Naive thymus-derived CD4-positive, alpha-beta T cell (primary cell): ENCODE results near the gene CALML5. TPM values are rescaled to one million over a fixed set of nuclear protein-coding genes. Genes with fewer than 3 reads are reported as not detected.
A peak's percentile ranks its signal among the peaks of the same experiment; 100 is the strongest.

Source experiments
- ATAC-seq: fragments of 150-1000 bp; cut with Tn5 transposase; 2 replicates; pipeline ENCODE4 v1.10.0; 2021; ENCODE audit warnings: mild to moderate bottlenecking, moderate library complexity
- CTCF ChIA-PET: fragments of 350-600 bp; sonication (Branson Sonifier 250); formaldehyde crosslinking; loops from one replicate; lab custom pipeline; 2021; ENCODE audit warnings: antibody characterized with exemption; lab: Charles Lee
- POLR2A ChIA-PET: fragments of 350-600 bp; sonication (Branson Sonifier 250); formaldehyde crosslinking; loops from one replicate; lab custom pipeline; 2021; ENCODE audit warnings: antibody characterized with exemption, inconsistent platforms; lab: Charles Lee
- DNase-seq, 9 donors: peaks; one replicate each; pipeline versions ENCODE4 v3.0.0 to v3.0.0-alpha.2; 2020 to 2022; ENCODE audit warnings: mixed read lengths in 1 of 9
- H3K27ac ChIP-seq: one replicate; pipeline ENCODE4 v1.7.0; 2013; ENCODE audit warnings: mild to moderate bottlenecking, low read depth, low read length, moderate library complexity
- H3K27me3 ChIP-seq, 2 donors: one replicate each; pipeline ENCODE4 v1.7.0; 2013; ENCODE audit warnings: low read length in 2 of 2, mild to moderate bottlenecking in 2 of 2, moderate library complexity in 2 of 2; ENCODE audit not compliant: control insufficient read depth in 2 of 2, insufficient read depth in 2 of 2
- H3K36me3 ChIP-seq, 3 experiments: 1 replicate in 2 of 3; 2 replicates in 1 of 3; pipeline ENCODE4 v1.7.0; 2013; ENCODE audit warnings: low read length in 3 of 3, mild to moderate bottlenecking in 3 of 3, moderate library complexity in 1 of 3; ENCODE audit not compliant: insufficient read depth in 3 of 3, control insufficient read depth in 2 of 3
- H3K4me1 ChIP-seq, 2 donors: one replicate each; pipeline ENCODE4 v1.7.0; 2013; ENCODE audit warnings: low read length in 2 of 2, mild to moderate bottlenecking in 2 of 2, moderate library complexity in 1 of 2; ENCODE audit not compliant: control insufficient read depth in 2 of 2, insufficient read depth in 2 of 2
- H3K4me3 ChIP-seq: 2 replicates; pipeline ENCODE4 v1.7.0; 2013; ENCODE audit warnings: mild to moderate bottlenecking, low read length
- H3K9me3 ChIP-seq, 3 experiments: 1 replicate in 2 of 3; 2 replicates in 1 of 3; pipeline ENCODE4 v1.7.0; 2013; ENCODE audit warnings: low read length in 3 of 3; ENCODE audit not compliant: control insufficient read depth in 2 of 3
- H3K27ac Mint-ChIP-seq, 9 donors: one replicate each; pipeline ENCODE4 v1.8.0; 2020 to 2022; ENCODE audit warnings: mixed read lengths in 9 of 9, mild to moderate bottlenecking in 8 of 9, moderate library complexity in 5 of 9, inconsistent platforms in 2 of 9
- H3K27me3 Mint-ChIP-seq, 5 donors: one replicate each; pipeline ENCODE4 v1.8.0; 2021 to 2022; ENCODE audit warnings: mixed read lengths in 5 of 5, mild to moderate bottlenecking in 1 of 5
- H3K36me3 Mint-ChIP-seq, 5 donors: one replicate each; pipeline ENCODE4 v1.8.0; 2020 to 2022; ENCODE audit warnings: mixed read lengths in 5 of 5, mild to moderate bottlenecking in 3 of 5, inconsistent platforms in 1 of 5
- H3K4me1 Mint-ChIP-seq, 7 donors: one replicate each; pipeline ENCODE4 v1.8.0; 2020 to 2022; ENCODE audit warnings: mixed read lengths in 7 of 7, mild to moderate bottlenecking in 3 of 7, inconsistent platforms in 1 of 7
- H3K4me3 Mint-ChIP-seq, 10 donors: one replicate each; pipeline ENCODE4 v1.8.0; 2020 to 2022; ENCODE audit warnings: mild to moderate bottlenecking in 10 of 10, mixed read lengths in 10 of 10, moderate library complexity in 6 of 10, inconsistent platforms in 2 of 10
- H3K9me3 Mint-ChIP-seq, 11 donors: one replicate each; pipeline ENCODE4 v1.8.0; 2020 to 2022; ENCODE audit warnings: mixed read lengths in 11 of 11, mild to moderate bottlenecking in 4 of 11, inconsistent platforms in 1 of 11, moderate library complexity in 1 of 11
- intact Hi-C, 2 donors: fragments of 100-400 bp; cut with micrococcal nuclease; formaldehyde crosslinking; loops; one replicate each; pipeline ENCODE4 v1.15.1; 2023
- polyA plus RNA-seq, 2 donors: library from polyadenylated mRNA; unstranded; fragments of 300-500 nt; fragmentation: Illumina TruSeq; gene quantifications; one replicate each; pipeline ENCODE4 v1.2.3, GENCODE V29; 2021
- total RNA-seq, 6 experiments: library from RNA in 5 of 6; stranded (reverse) in 5 of 6; gene quantifications; 1 replicate in 5 of 6; 2 replicates in 1 of 6; pipeline ENCODE4 v1.2.3 and lab custom pipeline; 2021 to 2026

Gene CALML5
- total and polyA plus RNA-seq, 7 experiments from 2014 or later = not detected

DNA sequence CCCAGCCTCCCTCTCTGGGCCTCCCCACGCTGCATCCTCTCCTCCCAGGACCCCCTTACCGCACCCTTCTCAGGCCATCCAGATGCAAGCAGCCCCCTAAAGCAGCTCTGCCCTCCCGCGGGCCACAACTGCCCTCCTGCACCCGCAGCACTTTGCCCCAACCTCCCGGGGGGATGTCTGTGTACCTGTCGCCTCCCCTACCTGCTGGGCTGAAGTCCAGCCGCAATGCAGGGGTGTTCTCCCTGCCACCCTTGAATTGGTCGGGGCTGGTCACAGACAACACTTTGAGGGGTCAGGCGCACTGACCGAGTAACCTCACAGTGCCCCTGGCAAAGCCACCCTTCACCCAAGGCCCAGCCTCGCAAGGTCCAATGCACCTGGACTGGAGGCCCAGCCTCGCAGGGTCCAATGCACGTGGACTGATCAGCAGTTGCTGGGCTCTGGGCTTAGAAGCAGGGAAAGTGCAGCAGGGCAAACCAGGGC lies 8.3 kb upstream of the CALML5 start:
- no peak for DNase-seq
- CTCF ChIA-PET = no interaction called here
- H3K4me3 Mint-ChIP-seq = no peak overlapping the region
- POLR2A ChIA-PET = no interaction called here
- peaks cover 0 to 9% (median 0%) of the 10 kb centered on the region in 5 donors for H3K27me3 Mint-ChIP-seq
- Histone ChIP-seq H3K4me1 (peaks cover 0 to 4% of the 10 kb centered on the region in 2 donors), H3K9me3 (no peaks in the 10 kb centered on the region), H3K4me3 (no peak overlapping the region), H3K27ac (no peak overlapping the region), H3K27me3 (no peaks in the 10 kb centered on the region), H3K36me3 (no peaks in the 10 kb centered on the region)
- peaks cover 0 to 4% (median 0%) of the 10 kb centered on the region in 5 donors for H3K36me3 Mint-ChIP-seq
- peaks cover 0 to 13% (median 7%) of the 10 kb centered on the region in 7 donors for H3K4me1 Mint-ChIP-seq
- intact Hi-C loops = no loop called here
- ATAC-seq = no peak
- no peaks in the 10 kb centered on the region for H3K9me3 Mint-ChIP-seq
- H3K27ac Mint-ChIP-seq = no peak overlapping the region

DNA sequence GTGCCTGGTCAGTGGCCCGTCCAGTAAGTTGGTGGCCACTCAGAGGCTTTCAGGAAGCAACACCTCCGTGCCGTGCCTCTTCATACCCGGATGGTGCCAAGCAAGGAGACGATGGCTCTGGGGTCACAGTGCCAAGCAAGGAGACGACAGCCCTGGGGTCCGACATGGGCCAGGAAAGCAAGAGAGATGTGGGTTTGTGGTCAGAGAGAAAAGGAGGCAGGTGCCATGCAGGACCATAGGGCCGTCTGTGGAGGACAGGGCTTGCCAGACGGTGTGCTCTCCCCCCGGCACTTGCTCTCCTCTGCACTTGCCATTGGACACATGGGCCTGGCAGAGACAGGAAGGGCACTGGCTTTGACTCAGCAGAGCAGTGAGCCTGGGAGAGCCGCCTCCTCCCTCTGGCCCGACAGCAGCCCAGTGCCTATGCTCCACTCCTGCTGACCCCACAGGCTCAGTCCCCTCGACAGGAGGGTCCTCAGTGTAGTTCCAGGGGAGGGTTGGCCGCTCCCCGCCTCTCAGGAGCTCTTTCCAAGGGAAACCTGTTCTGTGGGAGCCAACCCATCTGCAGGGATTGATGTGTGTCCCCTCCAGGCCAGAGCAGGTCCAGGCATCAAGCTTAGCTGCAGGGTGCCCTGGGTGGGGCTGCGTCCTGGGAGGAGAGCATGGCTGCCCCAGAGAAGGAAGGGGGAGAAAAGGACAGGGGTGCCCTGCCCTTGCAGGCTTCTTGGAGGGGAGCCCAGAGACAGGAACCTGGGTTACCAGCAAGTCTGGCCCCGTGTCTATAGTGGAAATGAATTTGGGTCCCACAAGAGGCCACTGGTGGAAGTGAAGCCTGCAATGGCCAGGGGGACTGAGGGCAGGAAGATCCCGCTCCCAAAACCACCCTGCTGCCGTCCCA lies 7.6 kb upstream of the CALML5 start:
- intact Hi-C loops = no loop called here
- no peaks in the 10 kb centered on the region for H3K36me3 ChIP-seq
- H3K27ac Mint-ChIP-seq = peak overlapping the region in 1 of 9 donors; percentile 14
- peaks cover 0 to 11% (median 0%) of the 10 kb centered on the region in 5 donors for H3K27me3 Mint-ChIP-seq
- CTCF ChIA-PET = no interaction called here
- H3K36me3 Mint-ChIP-seq = peaks cover 0 to under 1% (median 0%) of the 10 kb centered on the region in 5 donors
- no peaks in the 10 kb centered on the region for H3K9me3 Mint-ChIP-seq
- POLR2A ChIA-PET = no interaction called here
- H3K27me3 ChIP-seq = no peaks in the 10 kb centered on the region
- ATAC-seq (no peak), DNase-seq (no peak)
- no peak overlapping the region for H3K4me3 ChIP-seq
- H3K27ac ChIP-seq = no peak overlapping the region
- no peaks in the 10 kb centered on the region for H3K9me3 ChIP-seq
- peaks cover 0 to 6% (median under 1%) of the 10 kb centered on the region in 7 donors for H3K4me1 Mint-ChIP-seq
- no peak overlapping the region for H3K4me3 Mint-ChIP-seq
- H3K4me1 ChIP-seq = no peaks in the 10 kb centered on the region

DNA sequence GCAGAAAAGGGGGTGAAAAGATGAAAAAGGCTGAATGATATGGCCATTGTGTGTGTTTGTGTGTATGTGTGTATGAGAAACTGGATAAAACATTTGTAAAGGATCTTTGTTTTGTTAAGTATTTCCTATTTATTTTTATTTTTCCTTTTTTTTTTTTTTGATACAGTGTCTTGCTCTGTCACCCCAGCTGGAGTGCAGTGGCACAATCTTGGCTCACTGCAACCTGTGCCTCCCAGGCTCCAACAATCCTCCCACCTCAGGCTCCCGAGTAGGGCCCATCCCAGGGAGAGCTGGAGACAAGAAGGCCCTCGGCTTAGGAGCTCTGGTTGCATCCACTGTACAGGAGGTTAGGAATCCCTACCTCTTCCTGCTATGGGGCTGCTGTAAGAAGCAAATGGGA lies 6.9 kb upstream of the CALML5 start:
- Histone ChIP-seq H3K4me1 (no peaks in the 10 kb centered on the region), H3K36me3 (no peaks in the 10 kb centered on the region), H3K27me3 (no peaks in the 10 kb centered on the region), H3K9me3 (no peaks in the 10 kb centered on the region), H3K4me3 (no peak overlapping the region), H3K27ac (no peak overlapping the region)
- peak overlapping the region in 1 of 9 donors; percentile 41 for H3K27ac Mint-ChIP-seq
- intact Hi-C loops = no loop called here
- no peaks in the 10 kb centered on the region for H3K9me3 Mint-ChIP-seq
- H3K27me3 Mint-ChIP-seq = peaks cover 0 to 11% (median 0%) of the 10 kb centered on the region in 5 donors
- peaks cover 0 to 6% (median 0%) of the 10 kb centered on the region in 7 donors for H3K4me1 Mint-ChIP-seq
- ATAC-seq = no peak
- ChIA-PET POLR2A (no interaction called here), CTCF (interaction anchor here (0.6 kb wide), 1 partner anchor 64 kb away, joined by 3 read pairs; no protein-coding TSS in a partner anchor)
- no peak overlapping the region for H3K4me3 Mint-ChIP-seq
- no peaks in the 10 kb centered on the region for H3K36me3 Mint-ChIP-seq
- no peak for DNase-seq

DNA sequence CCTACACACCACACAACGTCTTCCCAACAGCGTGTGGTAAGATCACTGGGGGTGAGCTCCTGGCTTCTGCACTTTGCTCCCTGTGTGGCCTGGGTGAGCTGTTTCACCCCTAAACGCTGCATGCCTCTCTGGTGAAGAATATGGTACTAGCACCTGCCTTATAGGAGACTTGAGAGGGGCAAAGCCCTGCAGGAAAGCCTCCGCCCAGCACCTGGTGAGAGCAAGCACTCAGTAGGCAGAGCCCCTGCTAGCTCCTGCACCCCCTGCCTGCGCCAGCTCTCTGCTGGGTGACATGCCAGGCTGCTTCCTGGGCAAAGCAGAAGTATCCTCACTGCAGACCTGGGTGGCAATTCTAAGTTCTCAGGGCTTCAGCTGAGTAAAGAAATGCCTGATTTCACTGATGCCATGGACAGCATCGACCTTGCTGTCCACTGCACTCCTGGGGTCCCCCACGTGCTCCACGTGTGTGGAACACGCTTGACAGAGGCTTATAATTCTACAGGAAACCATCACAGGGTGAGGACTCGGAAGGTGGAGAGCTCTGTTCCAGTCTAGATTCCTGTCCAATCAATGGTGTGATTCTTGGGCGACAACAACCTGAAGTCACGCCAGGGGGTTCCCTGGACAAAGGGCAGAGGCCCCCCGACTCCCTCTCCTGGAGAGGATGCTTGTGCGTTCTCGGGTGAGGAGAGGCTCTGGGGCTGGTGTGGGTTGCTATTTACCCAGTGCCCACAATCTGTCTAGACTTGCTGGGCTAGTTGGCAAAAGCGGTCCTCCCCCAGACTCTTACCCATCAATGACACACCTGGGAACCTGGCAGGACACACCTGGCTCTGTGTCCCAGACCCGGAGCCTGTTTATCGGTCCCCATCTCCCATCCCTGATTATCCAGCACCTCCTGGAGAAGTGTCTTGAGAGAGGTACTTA lies 5.0 kb upstream of the CALML5 start:
- H3K36me3 Mint-ChIP-seq = no peaks in the 10 kb centered on the region
- Histone ChIP-seq H3K36me3 (no peaks in the 10 kb centered on the region), H3K27ac (no peak overlapping the region), H3K4me3 (no peak overlapping the region), H3K27me3 (no peaks in the 10 kb centered on the region), H3K9me3 (no peaks in the 10 kb centered on the region), H3K4me1 (no peaks in the 10 kb centered on the region)
- H3K27me3 Mint-ChIP-seq = peaks cover 0 to 11% (median 0%) of the 10 kb centered on the region in 5 donors
- H3K4me1 Mint-ChIP-seq = peaks cover 0 to 7% (median 0%) of the 10 kb centered on the region in 7 donors
- ATAC-seq = no peak
- ChIA-PET POLR2A (interaction anchor here (0.8 to 0.9 kb wide), 2 partner anchors 15 to 20 kb away, joined by 3 read pairs; no protein-coding TSS in a partner anchor), CTCF (interaction anchor here (0.9 kb wide), 1 partner anchor 19 kb away, joined by 3 read pairs; no protein-coding TSS in a partner anchor)
- no peaks in the 10 kb centered on the region for H3K9me3 Mint-ChIP-seq
- H3K4me3 Mint-ChIP-seq = no peak overlapping the region
- intact Hi-C loops = no loop called here
- H3K27ac Mint-ChIP-seq = no peak overlapping the region
- DNase-seq = no peak

DNA sequence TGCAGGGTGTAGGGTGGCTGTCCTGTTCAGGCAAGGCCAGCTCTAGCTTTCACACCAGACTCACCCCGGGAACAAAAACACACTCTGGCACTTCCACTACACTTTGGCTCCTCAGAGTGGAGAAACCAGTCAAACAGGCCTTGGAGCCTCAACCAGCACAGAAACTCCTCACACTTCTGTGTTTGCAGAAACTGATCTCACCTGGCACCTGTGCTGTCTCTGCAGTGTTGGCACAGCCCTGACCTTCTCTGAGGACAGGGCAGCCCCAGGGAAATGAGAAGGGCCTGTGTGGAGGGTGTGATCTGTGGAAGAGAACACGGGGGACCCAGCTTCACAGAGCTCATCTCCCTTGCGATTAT lies 4.1 kb upstream of the CALML5 start:
- Mint-ChIP-seq H3K4me1 (peaks cover 0 to 7% (median 0%) of the 10 kb centered on the region in 7 donors), H3K4me3 (no peak overlapping the region), H3K27ac (no peak overlapping the region), H3K36me3 (no peaks in the 10 kb centered on the region), H3K27me3 (peaks cover 0 to 11% (median 0%) of the 10 kb centered on the region in 5 donors), H3K9me3 (no peaks in the 10 kb centered on the region)
- H3K36me3 ChIP-seq = no peaks in the 10 kb centered on the region
- no peaks in the 10 kb centered on the region for H3K27me3 ChIP-seq
- H3K9me3 ChIP-seq = no peaks in the 10 kb centered on the region
- H3K4me1 ChIP-seq = no peaks in the 10 kb centered on the region
- ChIA-PET CTCF (interaction anchor here (0.9 kb wide), 1 partner anchor 20 kb away, joined by 3 read pairs; no protein-coding TSS in a partner anchor), POLR2A (interaction anchor here (0.9 kb wide), 1 partner anchor 16 kb away, joined by 3 read pairs; no protein-coding TSS in a partner anchor)
- H3K4me3 ChIP-seq = no peak overlapping the region
- ATAC-seq = no peak
- intact Hi-C loops = no loop called here
- H3K27ac ChIP-seq = no peak overlapping the region
- no peak for DNase-seq
